ENCODE results near the gene ZBTB21. TPM values are rescaled to one million over a fixed set of nuclear protein-coding genes. Genes with fewer than 3 reads are reported as not detected.

ZBTB21 gene
- total RNA-seq, 2 experiments from 2014 or later = 20.3 to 27.2 TPM

- Mint-ChIP-seq H3K36me3 (no peaks in the 10 kb centered on the region), H3K9me3 (peaks cover 3% of the 10 kb centered on the region), H3K4me3 (no peak overlapping the region), H3K27ac (no peak overlapping the region), H3K27me3 (peaks cover 2% of the 10 kb centered on the region), H3K4me1 (peaks cover 2% of the 10 kb centered on the region)
- ATAC-seq (ENCODE audit: low read depth) (no peak), DNase-seq (no peak)
- POLR2A ChIA-PET = no interaction called here
Measured at GRCh38 chr21:42036313-42036712, 26.2 kb upstream of the ZBTB21 start.

DNA sequence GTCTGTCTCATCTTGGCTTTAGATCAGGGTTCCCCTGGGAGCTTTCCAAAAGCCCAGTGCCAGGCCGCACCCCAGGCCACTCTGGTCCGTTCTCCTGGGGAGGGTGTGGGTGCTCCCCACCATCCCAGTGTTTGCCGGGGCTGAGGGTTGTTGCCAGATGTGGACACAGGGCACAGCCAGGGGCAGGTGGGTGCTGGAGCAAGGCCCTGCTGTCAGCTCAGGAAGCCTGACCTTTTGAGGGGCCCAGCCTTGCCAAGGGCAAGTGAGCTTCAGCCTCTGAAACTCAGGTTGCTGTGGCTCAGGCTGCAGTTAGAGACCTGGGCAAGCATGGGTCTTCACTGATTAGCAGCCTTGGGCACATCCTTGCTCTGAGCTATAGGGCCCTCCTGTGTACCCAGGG is 22.8 kb upstream of the ZBTB21 start:
- Mint-ChIP-seq H3K9me3 (peaks cover 3% of the 10 kb centered on the region), H3K27ac (no peak overlapping the region), H3K36me3 (no peaks in the 10 kb centered on the region), H3K4me1 (peaks cover 2% of the 10 kb centered on the region), H3K4me3 (no peak overlapping the region), H3K27me3 (no peaks in the 10 kb centered on the region)
- POLR2A ChIA-PET = no interaction called here
- DNase-seq (no peak), ATAC-seq (ENCODE audit: low read depth) (no peak)

DNA sequence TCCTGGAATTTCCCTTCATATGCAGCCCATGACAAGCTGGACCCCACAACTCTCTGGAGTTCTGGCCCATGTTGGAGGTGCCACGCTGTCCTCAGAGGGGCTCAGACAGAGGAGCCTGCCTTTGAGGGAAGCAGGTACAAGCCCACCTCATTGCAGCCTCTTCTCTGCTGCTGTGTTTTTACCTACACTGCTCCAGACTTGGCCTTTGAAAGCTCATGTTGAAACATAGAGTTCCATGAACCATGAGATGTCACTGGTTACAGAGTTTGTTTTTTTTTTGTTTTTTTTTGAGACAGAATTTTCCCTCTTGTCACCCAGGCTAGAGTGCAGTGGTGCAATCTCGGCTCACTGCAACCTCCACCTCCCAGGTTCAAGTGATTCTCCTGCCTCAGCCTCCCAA is 22.1 kb upstream of the ZBTB21 start:
- no peak for ATAC-seq (ENCODE audit: low read depth)
- POLR2A ChIA-PET = no interaction called here
- H3K9me3 Mint-ChIP-seq = peaks cover 2% of the 10 kb centered on the region

DNA sequence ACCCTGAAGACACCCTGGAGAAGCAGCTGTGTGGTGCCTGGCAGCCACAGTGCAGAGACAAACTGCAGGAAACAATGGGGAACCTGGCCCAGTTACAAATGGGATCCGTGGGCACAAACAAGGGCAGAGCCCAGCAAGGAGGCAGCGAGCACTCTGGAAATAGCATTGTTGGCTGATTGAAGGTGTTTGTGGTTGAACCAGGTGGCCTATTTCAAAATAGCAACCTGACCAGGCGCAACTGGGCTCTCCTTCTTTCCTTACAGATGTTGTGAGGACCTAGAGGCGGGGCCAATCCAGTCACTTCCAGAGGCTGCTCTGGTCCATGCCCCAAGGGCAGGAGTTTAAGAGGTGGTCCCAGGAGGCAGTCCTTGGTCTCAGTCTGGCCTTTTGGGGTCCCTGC is 21.7 kb upstream of the ZBTB21 start:
- Mint-ChIP-seq H3K27me3 (no peaks in the 10 kb centered on the region), H3K4me3 (no peak overlapping the region), H3K4me1 (no peaks in the 10 kb centered on the region), H3K36me3 (no peaks in the 10 kb centered on the region), H3K27ac (no peak overlapping the region), H3K9me3 (no peaks in the 10 kb centered on the region)
- POLR2A ChIA-PET = no interaction called here
- DNase-seq (no peak), ATAC-seq (ENCODE audit: low read depth) (no peak)

More for the DNA sequence above, 22.1 kb upstream of the ZBTB21 start:
- H3K27ac Mint-ChIP-seq = no peak overlapping the region
- DNase-seq = no peak
- no peaks in the 10 kb centered on the region for H3K36me3 Mint-ChIP-seq
- H3K27me3 Mint-ChIP-seq = no peaks in the 10 kb centered on the region
- H3K4me3 Mint-ChIP-seq = no peak overlapping the region
- H3K4me1 Mint-ChIP-seq = no peaks in the 10 kb centered on the region

DNA sequence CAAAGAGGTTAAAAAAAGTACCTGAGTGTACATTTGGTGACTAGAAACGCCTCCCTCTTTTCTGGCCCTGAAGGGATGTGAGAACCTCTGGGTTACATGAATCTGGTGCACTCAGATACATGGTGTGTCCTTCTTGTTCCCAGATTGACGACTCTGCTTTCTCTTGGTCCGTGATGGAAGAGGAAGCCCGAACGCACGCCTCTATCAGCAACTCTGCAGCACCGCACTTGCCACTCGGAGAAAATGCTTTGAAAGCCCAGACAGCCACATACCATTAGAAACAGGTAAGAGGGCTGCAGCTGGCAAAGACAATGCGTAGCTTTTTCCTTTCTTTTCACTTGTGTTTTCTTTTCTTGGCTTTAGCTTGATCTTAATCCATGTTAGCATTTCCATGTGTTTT is 21.1 kb upstream of the ZBTB21 start:
- POLR2A ChIA-PET = no interaction called here
- ATAC-seq (ENCODE audit: low read depth) (no peak), DNase-seq (no peak)
- H3K9me3 Mint-ChIP-seq = no peaks in the 10 kb centered on the region
- no peaks in the 10 kb centered on the region for H3K4me1 Mint-ChIP-seq
- H3K27ac Mint-ChIP-seq = no peak overlapping the region
- H3K4me3 Mint-ChIP-seq = no peak overlapping the region
- no peaks in the 10 kb centered on the region for H3K36me3 Mint-ChIP-seq
- H3K27me3 Mint-ChIP-seq = no peaks in the 10 kb centered on the region

DNA sequence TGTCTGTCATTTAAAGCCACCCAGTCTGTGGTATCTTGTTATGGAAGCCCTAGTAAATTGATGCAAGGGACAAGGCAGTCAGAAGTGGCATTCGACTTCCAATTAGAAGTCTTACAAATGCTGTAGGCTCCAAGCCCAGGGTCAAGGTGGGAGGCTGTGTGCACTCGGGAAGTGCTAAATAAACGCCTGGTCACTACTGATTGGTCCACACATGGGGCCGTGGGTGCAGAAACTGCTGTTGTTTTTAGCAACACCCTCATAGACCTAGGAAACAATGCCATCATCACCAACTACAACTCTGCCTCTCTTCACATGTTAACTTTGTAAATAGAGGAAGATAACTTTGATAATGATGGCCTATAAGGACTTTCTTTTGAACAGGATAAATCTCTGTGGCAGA is 20.2 kb upstream of the ZBTB21 start:
- Mint-ChIP-seq H3K4me1 (no peaks in the 10 kb centered on the region), H3K4me3 (no peak overlapping the region), H3K36me3 (no peaks in the 10 kb centered on the region), H3K27ac (no peak overlapping the region), H3K27me3 (no peaks in the 10 kb centered on the region), H3K9me3 (no peaks in the 10 kb centered on the region)
- no peak for DNase-seq
- no peak for ATAC-seq (ENCODE audit: low read depth)
- POLR2A ChIA-PET = no interaction called here

- no peak overlapping the region for H3K4me3 Mint-ChIP-seq
- H3K27me3 Mint-ChIP-seq = no peaks in the 10 kb centered on the region
- no peak overlapping the region for H3K27ac Mint-ChIP-seq
- no peak for DNase-seq
- no peaks in the 10 kb centered on the region for H3K36me3 Mint-ChIP-seq
- POLR2A ChIA-PET = interaction anchor here (0.6 kb wide), 1 partner anchor 21 kb away, joined by 3 read pairs; no protein-coding TSS in a partner anchor
- ATAC-seq (ENCODE audit: low read depth) = no peak
- H3K9me3 Mint-ChIP-seq = no peaks in the 10 kb centered on the region
- H3K4me1 Mint-ChIP-seq = no peaks in the 10 kb centered on the region
Measured at GRCh38 chr21:42028766-42029425, 18.7 kb upstream of the ZBTB21 start.

DNA sequence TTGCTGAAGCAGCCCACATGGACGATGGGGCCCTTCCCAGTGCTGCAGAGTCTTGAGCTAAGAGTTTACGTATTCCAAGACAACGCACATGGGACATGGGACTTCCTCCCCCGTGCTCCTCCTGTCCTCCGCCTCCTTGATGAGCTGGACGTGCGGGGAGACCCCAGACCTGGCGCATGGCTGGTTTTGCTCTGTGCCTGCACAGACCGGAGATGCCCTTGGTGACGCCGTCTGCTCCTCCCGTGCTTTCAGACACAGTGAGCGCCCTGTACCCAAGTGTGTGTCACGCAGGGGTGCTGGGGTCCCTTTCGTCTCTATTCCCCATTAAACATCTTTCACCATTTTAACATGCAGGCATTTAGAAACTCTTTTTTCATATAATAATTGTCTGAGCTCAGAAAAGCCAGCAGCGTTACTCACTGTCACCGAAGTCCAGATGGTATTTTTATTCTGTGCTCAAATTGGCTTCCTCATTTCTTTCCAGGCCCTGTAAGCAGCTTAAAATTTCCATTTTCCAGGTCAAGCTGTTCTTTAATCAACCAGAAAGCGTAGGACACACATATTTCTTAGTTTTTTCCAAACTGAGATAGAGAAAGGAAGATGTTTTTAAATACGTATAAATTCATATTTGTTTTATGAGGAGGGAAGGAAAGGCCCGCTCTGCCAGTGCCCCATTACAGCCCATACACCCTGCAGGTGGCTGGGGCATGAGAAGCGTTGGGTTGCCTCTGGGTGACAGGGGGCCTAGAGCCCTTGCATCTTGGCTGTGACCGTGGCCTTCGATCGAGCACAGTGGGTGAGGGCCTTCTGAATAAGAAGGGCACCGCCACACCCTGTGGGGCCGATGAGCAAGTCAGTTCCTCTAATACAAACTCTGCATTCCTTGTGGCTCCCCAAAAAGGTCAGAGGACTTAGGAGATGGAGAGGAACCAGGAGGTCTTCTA is 17.9 kb upstream of the ZBTB21 start:
- ATAC-seq (ENCODE audit: low read depth) (no peak), DNase-seq (no peak)
- POLR2A ChIA-PET = interaction anchor here (0.6 kb wide), 1 partner anchor 20 kb away, joined by 3 read pairs; no protein-coding TSS in a partner anchor
- H3K36me3 Mint-ChIP-seq = no peaks in the 10 kb centered on the region
- no peaks in the 10 kb centered on the region for H3K4me1 Mint-ChIP-seq
- H3K9me3 Mint-ChIP-seq = no peaks in the 10 kb centered on the region
- no peak overlapping the region for H3K27ac Mint-ChIP-seq
- H3K27me3 Mint-ChIP-seq = no peaks in the 10 kb centered on the region
- no peak overlapping the region for H3K4me3 Mint-ChIP-seq

DNA sequence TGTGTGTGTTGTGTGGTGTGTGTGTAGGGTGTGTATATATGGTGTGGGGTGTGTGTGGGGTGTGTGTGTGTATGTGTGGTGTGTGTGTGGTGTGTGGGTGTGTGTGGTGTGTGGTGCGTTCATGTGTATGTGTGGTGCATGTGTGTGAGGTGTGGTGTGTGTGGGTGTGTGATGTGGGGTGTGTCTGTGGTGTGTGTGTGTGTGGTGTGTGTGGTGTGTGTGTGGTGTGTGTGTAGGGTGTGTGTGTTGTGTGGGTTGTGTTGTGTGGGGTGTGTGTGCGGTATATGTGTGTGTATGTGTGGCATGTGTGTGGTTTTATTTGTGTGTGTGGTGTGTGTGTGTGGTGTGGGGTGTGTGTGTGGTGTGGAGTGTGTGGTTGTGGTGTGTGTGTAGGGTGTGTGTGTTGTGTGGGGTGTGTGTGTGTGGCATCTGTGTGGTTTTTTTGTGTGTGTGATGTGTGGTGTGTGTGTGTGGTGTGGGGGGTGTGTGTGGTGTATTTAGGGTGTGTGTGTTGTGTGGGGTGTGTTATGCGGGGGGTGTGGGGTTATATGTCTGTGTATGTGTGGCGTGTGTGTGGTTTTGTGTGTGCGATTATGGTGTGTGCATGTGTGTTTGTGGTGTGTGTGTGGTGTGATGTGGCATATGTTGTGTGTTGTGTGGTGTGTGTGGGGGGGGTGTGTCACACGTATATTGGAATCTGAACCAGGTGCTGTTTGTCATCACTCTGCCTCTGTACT is 17.1 kb upstream of the ZBTB21 start:
- Mint-ChIP-seq H3K27ac (no peak overlapping the region), H3K9me3 (no peaks in the 10 kb centered on the region), H3K27me3 (no peaks in the 10 kb centered on the region), H3K4me3 (no peak overlapping the region), H3K4me1 (no peaks in the 10 kb centered on the region), H3K36me3 (no peaks in the 10 kb centered on the region)
- POLR2A ChIA-PET = no interaction called here
- ATAC-seq (ENCODE audit: low read depth) (no peak), DNase-seq (no peak)

- no peak overlapping the region for H3K27ac Mint-ChIP-seq
- ATAC-seq (ENCODE audit: low read depth) (no peak), DNase-seq (no peak)
- H3K9me3 Mint-ChIP-seq = no peaks in the 10 kb centered on the region
- POLR2A ChIA-PET = no interaction called here
- H3K36me3 Mint-ChIP-seq = no peaks in the 10 kb centered on the region
- no peaks in the 10 kb centered on the region for H3K27me3 Mint-ChIP-seq
- no peaks in the 10 kb centered on the region for H3K4me1 Mint-ChIP-seq
- H3K4me3 Mint-ChIP-seq = no peak overlapping the region
Measured at GRCh38 chr21:42026082-42026435, 15.9 kb upstream of the ZBTB21 start.

GRCh38 chr21:42025376-42026081 is 15.4 kb upstream of the ZBTB21 start:
- no peaks in the 10 kb centered on the region for H3K36me3 Mint-ChIP-seq
- no peaks in the 10 kb centered on the region for H3K9me3 Mint-ChIP-seq
- no peak overlapping the region for H3K27ac Mint-ChIP-seq
- peaks cover 1% of the 10 kb centered on the region for H3K27me3 Mint-ChIP-seq
- POLR2A ChIA-PET = no interaction called here
- no peaks in the 10 kb centered on the region for H3K4me1 Mint-ChIP-seq
- DNase-seq (no peak), ATAC-seq (ENCODE audit: low read depth) (no peak)
- no peak overlapping the region for H3K4me3 Mint-ChIP-seq

DNA sequence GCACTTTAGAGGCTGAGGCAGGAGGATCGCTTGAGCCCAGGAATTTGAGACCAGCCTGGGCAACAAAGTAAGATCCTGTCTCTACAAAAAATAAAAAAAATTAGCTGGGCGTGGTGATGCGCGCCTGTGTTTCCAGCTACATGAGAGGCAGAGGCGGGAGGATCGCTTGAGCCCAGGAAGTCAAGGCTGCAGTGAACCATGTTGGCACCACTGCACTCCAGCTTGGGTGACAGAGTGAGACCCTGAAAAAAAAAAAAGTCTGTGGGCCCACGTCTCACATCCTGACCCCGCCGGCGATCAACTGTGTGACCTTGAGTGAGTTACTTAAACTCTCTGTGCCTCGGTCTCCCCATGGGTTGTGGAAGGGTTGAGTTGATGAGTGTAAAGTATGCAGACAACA is 12.7 kb upstream of the ZBTB21 start:
- H3K9me3 Mint-ChIP-seq = no peaks in the 10 kb centered on the region
- ATAC-seq (ENCODE audit: low read depth) = no peak

DNA sequence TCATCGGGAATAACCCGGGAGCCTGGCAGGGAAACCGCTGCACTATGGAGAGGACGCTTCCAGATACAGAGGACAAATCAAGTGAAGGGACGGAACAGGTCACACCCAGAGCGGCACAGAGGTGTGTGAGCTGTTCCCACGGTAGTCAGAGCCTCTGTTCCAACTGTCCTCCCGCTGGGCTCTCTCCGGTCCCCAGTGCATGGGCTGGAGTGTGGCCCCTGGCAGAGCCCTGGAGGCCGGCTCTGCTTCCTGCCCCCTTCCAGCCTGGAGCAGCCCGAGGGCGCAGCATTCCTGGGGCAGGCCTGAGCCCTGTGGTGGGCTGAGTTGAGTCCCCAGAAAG is 11.9 kb upstream of the ZBTB21 start:
- no peak for ATAC-seq (ENCODE audit: low read depth)
- no peaks in the 10 kb centered on the region for H3K4me1 Mint-ChIP-seq
- no peak overlapping the region for H3K4me3 Mint-ChIP-seq
- DNase-seq = no peak
- H3K36me3 Mint-ChIP-seq = no peaks in the 10 kb centered on the region
- POLR2A ChIA-PET = no interaction called here
- H3K9me3 Mint-ChIP-seq = no peaks in the 10 kb centered on the region
- H3K27me3 Mint-ChIP-seq = peaks cover 1% of the 10 kb centered on the region
- H3K27ac Mint-ChIP-seq = no peak overlapping the region

More for the DNA sequence above, 12.7 kb upstream of the ZBTB21 start:
- no peaks in the 10 kb centered on the region for H3K4me1 Mint-ChIP-seq
- H3K27ac Mint-ChIP-seq = no peak overlapping the region
- no peaks in the 10 kb centered on the region for H3K36me3 Mint-ChIP-seq
- H3K4me3 Mint-ChIP-seq = no peak overlapping the region
- H3K27me3 Mint-ChIP-seq = peaks cover 1% of the 10 kb centered on the region
- POLR2A ChIA-PET = no interaction called here
- DNase-seq = no peak

Measured in activated naive CD8-positive, alpha-beta T cell treated with anti-CD3 and anti-CD28 coated beads, Interleukin-2, amount 10 ng/mL, durations not matched to agents 7 days and 5 days (primary cell).